Measurements from ENCODE around the gene SYT1. TPM values are rescaled to one million over a fixed set of nuclear protein-coding genes. Genes with fewer than 3 reads are reported as not detected.
A peak's percentile ranks its signal among the peaks of the same experiment; 100 is the strongest.

SYT1 gene
- polyA plus RNA-seq, 5 donors, result 2.7 to 6.4 (median 5.0) TPM

DNA sequence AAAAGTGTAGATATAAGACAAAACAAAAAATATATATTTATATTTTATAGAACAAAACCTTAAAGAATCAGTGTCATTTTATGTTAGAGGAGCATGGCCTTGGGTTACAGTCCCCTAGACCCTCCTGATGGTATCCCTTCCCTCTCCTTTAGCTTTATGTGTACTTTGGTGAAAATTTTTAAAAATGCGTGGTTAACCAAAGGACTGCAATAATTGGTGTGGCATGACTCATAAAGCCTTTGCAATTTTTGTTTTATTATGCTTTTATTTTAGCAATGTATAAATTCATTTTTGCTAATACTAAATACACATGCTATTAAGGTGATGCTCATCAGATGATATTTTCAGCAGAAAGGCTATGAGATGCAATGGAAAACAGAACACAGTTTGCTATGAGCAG, 264.4 kb downstream of the SYT1 start:
- no peak for DNase-seq

DNA sequence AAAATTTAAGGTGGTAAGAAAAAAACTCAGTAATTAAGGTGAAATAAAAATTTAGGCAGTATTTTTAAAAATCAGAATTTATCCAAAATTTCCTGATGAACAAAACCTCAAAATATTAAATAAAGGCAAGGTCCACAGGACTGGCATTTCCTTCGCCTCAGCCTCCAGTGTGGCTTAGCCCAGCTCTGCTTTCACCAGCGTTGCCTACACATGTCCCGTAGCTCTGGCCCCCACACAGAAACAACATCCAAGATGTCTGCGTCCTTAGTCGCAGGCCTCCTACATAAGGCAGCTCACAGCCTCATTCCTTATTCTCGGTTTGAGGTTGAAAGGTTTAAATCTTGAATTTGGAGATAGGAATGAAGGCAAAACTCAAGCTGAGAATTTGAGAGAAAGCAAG, 274.3 kb downstream of the SYT1 start:
- no peak for DNase-seq

DNA sequence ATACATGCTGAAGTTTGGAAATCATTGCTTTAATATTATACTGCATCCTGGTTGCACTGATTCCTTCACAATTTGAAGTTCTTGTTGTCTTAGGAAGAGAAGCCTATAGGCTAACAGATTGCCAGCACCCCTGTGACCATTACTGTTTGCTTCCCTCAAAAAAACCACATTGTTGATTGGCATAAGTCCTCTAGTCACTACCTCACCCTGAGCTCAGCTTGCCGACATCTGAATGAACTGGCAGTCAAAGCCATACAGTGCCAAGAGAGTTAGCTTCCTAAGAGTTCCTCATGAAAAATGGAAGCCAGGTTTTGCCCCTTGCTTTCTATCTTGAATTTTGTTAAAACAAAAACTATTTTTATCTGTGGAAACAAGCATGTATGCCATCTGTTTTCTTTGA, 276.1 kb downstream of the SYT1 start:
- DNase-seq, result no peak

DNA sequence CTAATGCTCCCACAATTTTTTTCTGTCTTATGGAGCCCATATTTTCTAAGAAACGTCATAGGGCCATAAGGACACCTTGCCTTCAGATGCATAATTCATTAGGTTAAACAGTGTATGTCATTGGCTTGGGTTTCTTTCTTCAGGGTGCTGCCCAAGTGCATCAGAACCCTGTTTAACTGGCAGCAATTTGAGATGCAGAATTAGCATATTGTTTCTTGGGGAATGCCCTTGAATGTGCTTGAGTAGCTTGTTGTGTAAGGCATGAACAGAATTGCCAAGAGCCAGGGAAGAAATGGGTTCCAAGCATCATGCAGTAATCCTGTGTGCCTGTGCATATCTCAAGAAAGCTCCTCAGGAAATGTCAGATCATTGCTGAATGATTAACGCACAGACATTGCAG, 277.2 kb downstream of the SYT1 start:
- no peak for DNase-seq

DNA sequence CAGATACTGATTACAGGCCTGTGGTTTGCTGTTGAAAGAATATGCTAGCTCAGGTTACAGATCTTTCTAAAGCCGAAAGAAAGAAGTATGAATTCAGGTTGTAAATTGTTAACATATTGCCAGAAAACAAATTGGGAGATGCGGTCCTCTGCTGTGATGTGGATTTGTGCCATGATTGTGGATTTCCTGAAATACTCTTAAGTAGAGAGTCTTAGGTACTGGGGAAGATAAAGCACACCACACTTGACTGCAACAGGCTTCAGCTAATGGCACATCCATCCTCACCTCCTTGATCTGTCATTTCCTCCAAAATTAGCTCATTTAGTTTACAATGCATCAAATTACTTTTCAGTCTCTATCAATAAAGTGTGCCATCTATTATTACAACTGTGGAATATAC, 279.2 kb downstream of the SYT1 start:
- DNase-seq, result no peak

DNA sequence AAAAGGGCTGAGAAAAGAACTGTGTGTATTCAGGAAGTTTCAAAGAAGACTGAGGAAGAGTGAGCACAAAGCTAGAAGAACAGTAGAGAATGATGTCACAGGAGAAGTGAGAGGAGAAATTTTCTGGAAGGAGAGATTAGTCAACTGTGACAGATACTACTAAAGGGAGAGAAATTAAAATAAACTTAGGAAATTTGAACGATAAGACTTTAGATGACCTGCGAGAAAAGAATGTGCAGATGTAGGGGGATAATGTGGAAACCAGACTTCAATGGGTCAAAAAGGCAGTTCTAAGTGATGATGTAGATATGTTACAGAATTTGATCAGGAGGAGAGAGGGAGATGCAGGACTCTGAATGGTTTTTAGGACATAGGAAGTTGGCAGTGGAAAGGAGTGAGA, 287.4 kb downstream of the SYT1 start:
- DNase-seq, result no peak

DNA sequence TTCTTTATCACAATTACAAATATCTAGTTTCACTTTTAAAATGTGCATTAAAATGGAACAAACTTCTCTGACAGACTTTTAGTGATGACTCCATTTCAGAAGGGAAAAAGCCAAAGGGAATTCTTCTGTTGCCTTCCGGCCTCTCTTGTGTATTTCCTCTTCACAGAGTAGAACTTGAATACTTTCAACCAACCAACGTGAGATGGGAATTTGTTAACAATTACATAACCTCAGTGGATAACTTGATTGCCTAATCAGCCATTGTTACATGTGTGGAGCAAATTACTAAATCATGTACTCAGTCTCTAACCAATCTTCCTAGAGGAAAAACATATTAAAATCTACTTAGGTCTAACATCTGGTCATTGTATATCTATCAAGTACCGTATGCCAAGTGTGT, 291.1 kb downstream of the SYT1 start:
- DNase-seq, result peak; percentile 12 to 14

DNA sequence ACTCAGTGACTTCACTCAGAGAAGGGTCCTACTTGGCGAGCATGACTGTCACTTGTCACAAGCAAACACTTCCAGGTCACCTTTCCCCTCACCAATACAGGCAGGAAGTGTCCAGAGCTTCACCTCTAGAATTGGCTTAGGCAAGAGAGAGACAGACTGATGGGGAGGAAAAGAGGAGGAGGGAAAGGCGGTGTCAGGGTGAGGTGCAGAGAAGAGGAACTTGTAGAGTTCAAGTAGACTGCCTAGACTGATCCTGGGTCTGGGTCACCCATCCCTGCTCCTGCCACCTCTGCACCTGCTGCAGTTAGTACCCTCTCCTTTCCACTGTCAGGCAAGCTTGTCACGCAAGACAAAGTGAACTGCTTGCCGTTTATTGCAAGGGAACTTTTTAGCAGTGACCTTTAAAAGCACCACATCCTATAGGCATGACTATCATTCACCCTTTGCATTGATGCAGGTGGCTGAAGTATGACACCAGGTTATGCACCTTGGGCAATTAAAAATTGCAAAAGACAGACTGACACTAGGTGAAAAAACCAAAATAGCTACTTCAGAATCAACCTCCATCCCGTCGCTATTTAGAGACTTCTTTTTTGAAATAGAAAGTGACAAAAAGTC, 292.4 kb downstream of the SYT1 start:
- DNase-seq, result no peak

DNA sequence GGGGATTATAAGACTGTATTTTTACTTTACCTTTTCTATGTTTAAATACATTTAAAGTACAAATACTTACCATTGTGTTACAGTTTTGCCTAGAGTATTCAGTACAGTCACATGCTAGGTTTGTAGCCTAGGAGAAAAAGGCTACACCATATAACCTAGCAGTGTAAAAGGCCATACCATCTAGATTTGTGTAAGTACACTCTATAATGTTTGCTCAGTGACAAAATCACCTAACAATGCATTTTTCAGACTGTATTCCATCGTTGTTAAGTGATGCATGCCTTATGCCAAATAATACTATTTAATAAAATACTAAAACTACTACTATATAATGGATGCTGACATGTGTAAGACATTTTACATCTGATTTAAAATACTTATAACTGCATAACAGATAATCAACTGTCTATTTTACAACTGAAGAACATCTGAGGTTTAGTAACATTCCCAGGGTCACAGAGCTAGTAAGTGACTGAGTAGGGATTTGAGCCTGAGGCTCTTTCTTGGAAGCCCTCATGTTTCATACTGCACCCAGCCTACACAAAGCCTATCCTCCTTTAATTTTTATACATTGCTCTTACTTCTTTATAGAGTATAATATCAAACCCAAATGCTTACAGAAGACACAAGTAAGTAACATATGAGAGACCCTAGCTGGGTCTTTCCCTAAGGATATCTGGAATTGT, 296.8 kb downstream of the SYT1 start:
- no peak for DNase-seq

DNA sequence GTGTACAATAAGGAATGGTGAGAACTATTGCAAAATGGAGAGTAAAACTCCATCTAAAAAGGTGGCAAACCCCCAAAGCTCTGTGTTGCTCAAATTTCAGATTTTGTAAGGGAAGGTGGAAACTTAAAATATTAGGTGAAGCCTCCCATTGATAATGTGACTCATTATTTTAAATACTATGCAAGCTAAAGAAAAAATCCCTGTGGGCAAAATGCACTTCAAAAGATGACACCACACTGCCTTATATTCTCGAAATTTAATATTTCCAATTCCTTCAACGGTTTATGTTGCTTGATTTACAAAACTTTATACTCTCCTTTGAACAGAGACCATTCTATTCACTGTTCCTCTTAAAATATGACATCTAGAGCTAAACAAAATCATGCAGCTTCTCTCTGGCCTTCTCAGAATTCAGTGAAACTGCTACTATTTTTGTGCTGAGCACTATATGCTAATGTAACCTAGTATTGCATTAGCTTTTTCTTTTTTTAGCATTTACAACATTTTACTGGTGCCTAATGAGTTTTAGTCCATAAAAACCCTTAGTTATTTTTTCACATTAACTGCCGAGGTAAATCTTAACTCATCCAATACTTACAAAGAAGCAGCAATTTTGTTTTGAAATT, 297.7 kb downstream of the SYT1 start:
- no peak for DNase-seq

DNA sequence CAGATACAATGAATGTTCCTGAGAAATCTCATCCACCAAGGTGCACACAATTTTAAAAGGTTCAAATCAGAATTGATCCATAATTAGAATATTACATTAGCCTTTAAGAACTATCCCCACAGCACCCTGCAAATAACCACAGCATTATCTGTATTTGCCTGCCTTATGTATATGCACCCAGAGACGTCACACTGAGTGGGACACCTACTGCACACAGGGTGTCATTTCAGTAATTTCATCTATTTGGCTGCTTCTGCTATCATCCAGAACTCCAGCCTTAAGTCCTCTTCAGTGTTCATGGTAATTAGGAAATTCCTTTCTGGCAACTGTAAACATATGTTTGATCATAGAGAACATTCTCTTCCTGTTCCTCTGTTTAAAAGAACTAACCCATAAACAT, 298.4 kb downstream of the SYT1 start:
- DNase-seq, result no peak

DNA sequence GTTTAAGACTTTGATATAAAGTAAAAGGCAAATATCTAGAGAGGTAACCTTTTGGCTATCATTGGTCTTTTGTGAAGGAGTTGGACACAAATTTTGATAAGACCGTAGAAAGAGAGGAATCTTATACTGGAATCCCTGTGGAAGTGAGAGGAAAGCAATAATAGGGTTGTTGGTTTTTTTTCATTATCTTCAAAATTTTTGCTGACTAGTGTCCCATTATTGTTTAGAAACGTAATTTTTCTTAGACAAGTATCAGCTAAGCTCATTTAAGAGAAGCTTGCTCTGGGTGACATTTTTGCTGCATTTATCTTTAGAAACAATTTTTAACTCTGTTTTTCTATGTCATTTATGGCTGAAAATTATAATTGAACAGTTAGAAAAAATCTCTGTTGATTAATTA, 300.3 kb downstream of the SYT1 start:
- no peak for DNase-seq

DNA sequence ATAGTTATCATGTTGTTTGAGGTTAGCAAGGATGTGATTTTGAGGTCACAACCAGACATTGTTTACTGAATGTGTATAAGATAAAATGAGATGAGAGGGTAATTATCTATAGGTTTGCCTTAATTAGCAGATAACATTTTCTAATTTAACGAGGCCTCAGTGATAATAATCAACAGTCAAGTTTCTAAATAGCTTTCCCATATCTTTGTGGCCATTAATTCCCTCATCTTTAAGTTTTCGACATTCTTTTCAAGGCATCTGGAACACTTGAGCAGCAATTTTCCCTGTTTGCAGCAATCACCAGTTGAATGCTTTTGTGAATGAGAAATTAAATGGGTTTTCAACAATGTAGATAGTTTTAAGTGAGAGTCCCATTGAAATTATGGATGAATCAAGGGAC, 304.1 kb downstream of the SYT1 start:
- DNase-seq, result no peak

DNA sequence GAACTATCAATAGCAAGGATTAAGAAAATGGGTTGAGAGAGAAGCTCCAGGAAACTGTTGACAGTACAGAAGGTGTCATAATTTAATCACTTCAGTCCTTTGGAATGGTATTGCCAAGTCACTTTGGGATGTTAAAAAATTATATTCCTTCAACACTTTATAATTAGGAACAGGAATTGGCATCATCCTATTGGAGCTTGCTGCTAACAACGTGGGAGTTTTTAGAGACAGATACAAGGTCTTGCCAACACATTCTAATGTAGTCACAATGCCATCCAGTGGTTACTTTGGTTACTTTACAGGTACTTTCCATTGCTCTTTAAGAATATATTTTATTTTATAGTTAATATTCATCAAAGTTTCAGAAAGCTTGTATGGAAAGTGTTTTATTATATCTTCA, 310.1 kb downstream of the SYT1 start:
- DNase-seq, result peak in 1 of 2 donors; percentile 23

DNA sequence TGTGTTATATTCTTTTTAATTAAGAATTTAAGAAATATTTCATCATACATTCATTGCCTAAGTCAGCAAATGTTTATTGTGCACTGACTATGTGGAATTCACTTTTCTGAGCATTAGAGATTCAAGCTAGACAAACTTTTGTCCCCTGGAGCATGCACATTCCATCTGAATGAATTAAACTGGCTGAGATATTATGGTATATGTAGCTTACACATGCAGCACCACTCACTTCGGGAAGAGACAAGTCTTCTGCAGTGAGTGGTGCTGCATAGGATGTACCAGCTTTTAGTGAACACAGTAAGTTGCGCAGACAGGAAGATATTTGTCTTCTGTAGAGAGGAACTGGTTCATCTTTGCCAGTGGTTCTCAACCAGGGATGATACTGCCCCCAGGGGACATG, 318.4 kb downstream of the SYT1 start:
- no peak for DNase-seq

DNA sequence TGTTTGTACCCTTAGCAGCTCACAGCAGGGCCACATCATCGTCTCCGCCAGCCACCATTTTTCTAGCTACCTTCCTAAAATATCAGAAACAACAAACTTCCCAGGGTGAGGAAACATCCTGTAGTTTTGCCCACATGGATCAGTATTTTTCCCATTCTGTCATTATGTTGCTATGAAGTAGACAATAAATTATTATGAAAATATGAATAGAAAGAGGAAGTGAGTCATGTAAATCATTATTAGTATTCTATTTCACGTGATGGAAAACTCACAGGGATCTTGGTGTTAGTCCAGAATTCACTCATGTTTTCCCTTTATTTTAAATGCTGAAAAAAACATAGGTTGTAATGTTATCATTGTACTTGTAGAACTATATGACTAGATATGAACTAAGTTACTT, 319.4 kb downstream of the SYT1 start:
- DNase-seq, result peak in 1 of 2 donors; percentile 8

DNA sequence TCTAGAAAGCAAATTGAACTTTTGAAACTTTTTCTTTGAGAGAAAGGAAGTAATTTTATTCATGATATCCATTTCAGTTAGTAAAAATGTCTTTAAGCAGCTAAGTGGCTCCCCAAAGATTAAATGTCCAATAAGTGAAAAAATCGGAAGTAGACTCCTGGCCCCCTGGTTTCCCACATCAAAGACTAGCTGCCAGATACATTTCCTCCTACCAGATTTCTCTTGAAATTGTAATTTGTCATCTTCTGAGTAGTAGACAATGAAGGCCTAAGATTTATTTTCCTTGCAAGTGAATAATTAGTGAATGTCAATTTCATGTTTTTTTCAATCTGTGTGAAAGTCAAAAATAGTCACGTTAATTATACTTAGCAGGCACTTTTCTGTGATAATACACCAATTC, 321.9 kb downstream of the SYT1 start:
- DNase-seq, result no peak

DNA sequence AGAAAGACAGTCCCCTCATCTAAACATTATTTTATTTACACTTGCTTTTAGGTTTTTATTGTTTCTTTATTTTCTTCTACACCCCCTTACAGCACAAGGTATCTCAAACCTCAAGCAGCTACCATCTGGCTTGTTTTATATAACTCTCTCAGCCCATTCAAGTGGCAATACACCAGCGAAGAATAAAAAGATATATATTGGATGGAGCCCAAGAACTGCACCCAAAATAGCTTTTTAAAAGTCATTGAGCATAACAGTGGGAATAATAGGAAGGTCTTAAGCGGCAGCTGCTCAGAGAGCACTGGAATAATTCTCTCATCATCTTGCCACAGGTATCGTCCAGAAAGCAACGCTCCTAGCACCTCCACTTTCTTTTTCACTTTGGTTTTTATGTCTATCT, 322.5 kb downstream of the SYT1 start:
- no peak for DNase-seq

DNA sequence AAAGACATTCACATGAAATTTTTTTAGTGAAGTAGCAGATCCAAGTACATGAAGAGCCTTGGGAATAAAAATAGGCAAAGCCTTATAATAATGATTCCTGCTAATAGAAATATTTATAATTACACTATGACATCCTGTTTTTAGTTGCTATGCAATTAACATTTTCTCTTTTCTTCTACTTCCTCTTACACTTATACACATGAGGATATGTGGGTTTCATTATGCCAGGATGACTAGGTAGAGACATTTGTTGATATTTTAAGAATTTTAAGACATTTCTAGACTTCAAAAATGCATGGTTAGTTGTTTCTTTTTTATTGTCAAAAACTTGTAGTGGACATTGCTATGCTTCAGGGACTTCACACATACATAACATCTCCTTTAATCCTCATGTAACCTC, 326.8 kb downstream of the SYT1 start:
- DNase-seq, result no peak

DNA sequence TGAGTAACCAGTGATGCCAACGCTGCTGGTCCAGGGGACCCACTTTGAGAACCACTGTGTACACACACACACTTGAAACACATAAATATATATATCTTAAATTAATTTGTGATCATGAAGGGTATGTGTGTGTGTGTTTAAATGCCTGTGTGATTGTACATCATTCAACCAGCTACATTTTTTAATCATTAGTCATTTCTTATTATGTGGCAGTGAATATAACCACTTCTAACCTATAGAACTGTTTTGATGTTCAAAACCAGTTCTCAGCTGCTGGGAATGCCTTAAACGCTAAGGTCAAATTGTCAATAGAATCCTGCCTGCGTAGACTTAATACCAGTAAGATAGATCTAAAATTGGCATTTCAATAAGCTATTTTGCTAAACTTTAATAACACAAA, 330.0 kb downstream of the SYT1 start:
- no peak for DNase-seq

DNA sequence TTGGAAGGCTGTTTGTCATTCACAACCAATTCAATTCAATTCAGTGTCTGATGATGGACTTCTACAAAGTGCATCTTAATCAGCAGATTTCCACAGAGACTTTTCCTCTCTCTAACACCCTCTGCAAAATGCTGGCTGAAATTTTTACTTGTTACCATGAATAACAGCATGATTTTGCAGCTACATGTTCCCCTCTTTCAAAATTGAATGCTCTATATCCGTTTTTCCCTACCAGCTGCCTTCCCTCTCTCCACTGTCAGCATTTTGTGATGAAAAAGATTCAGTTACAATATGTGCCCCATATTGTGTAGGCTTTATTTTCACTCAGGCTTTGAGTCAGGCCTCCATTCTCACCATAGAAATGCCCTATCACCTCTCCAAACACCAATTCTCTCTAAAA, 334.6 kb downstream of the SYT1 start:
- DNase-seq, result no peak

DNA sequence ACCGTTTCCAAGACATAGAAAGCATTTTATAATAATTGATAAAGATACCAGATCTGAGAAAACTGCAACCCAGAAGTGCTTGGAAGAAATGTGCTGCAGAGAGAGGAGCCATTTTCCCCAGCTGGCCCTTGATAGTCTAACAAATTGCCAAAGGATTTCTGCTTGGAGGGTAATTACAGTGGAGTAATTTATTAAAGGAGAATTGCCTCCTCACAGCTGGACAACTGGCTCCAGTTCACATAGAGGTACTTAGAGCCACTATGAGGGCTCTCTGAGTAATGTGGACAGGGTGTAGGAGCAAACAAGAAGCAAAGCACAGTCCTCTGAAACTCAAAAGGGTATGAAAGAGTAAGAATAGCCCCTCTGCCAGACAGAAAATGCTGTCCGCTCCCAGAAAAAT, 335.6 kb downstream of the SYT1 start:
- DNase-seq, result no peak

DNA sequence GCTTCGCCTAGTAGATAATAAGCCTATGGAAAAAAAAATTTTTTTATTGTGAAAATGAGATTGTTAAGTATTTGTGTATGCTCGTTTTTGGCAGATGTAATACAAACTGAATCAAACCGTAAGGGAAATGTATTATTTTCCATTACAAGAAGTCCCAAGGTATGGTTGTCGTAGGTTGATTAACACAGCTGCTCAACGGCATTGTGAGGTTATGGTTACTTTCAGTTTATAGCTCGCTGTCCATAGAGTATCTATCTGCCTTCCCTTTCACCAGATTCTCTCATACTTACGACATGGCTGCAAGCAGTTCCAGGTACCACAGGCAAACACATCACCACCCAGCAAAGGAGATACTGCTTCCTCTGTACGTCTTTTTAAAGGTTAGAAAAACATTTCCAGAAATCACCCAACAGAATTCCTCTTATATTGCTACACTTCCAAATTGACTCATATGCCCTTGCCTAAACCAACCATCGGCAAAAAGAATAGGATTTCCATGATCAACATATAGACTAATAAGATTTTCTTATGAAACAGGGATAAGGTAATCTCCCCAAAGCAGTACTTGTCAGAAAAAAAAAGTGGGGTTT, 338.6 kb downstream of the SYT1 start:
- no peak for DNase-seq
